ENCODE data around the gene ADAM33.

The ADAM33 gene

DNA sequence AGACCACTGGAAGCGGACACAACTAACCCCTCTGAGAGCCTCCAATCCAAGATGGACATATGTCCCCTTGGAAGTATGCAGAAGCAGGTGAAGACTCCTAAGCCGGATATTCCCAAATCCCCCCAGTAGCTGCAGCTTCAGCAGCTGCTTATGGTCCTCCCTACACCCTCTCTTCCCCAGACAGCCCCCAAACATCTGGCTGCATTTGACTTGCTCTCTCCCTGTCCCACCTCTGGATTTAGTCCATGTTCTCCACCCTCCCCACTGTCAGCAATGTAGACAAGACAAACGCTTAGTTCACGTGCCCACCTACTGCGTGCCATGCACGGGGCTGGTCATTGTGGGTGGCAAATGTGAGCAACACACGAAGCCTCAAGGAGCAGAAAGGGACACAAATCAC lies 4.6 kb upstream of the ADAM33 start:
- no peak for DNase-seq

DNA sequence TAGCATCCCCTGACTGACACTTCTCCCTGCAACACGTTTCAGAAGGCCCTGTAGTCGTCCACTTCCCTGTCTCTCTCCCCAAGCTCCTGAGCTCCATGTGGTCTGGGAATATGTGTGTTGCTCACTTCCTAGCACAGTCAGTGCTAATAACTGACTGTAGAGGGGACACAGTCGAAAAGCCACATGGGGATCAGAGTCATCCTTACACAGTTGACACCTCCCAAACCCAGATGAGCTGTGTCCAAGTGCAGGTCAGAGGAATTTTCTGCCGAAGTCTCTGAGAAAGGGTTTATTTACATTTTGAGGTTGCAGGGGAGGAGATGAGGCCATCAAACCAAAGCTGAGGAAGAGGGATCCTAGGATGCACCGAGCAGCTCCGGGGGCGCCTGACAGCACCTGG lies 3.5 kb upstream of the ADAM33 start:
- no peak for DNase-seq

DNA sequence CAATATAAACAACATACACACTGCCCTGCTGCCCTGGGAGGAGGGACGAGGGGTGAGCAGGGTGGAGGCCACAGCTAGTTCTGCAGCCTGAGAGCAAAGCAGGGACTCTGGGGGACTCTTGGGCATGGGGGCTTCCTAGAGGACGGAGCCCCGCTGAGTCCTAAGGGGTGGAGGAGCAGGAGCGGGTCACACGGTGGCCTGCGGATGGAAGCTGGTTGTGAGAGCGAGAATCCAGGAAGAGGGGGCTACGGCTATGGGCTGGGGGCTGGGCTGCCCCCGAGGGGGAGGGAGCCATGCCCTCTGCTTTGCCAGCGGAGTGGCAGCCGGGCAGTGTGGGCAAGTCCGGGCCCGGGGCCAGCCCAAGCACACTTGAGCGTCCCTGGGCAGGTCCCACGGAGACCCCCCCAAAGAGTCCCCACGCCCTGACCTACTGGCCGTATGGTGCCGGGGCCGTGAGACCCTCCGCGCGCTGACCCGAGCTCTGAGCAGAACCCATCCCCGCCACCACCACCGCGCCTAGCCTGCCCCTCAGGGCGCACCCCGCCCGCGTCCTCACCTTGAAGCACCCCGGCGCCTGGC lies 369 bp downstream of the ADAM33 start:
- no peak for DNase-seq

DNA sequence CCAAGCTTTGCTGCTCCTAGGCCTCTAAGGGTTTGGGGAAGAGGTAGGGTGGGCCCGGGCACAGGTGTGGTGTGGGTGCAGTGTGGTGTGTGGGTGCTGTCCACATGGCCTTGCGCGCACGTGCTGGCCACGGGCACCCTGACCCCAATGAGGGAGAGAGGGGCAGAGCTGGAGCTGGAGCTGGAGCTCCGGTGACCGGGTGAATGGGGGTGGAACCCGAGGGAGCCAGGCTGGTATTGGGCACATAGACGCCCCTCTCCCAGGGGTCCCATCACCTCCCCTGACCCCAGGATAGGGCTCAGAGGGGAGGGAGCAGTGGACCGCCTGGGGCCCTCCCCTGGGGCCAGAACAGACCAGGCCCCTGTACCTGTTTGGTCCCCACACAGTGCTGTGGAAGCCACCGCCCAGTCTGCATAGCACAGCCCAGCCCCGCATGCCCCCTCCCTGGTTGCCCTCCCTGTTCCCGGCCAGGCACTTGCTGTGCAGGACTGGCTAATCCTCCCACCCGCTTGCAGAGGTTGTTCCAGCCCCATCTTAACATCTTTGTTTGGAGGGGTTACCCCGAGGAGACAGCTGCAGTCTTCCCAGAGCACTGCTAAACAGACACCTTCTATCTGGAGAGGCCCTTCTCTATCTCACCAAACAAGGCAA lies 984 bp downstream of the ADAM33 start:
- DNase-seq: no peak

DNA sequence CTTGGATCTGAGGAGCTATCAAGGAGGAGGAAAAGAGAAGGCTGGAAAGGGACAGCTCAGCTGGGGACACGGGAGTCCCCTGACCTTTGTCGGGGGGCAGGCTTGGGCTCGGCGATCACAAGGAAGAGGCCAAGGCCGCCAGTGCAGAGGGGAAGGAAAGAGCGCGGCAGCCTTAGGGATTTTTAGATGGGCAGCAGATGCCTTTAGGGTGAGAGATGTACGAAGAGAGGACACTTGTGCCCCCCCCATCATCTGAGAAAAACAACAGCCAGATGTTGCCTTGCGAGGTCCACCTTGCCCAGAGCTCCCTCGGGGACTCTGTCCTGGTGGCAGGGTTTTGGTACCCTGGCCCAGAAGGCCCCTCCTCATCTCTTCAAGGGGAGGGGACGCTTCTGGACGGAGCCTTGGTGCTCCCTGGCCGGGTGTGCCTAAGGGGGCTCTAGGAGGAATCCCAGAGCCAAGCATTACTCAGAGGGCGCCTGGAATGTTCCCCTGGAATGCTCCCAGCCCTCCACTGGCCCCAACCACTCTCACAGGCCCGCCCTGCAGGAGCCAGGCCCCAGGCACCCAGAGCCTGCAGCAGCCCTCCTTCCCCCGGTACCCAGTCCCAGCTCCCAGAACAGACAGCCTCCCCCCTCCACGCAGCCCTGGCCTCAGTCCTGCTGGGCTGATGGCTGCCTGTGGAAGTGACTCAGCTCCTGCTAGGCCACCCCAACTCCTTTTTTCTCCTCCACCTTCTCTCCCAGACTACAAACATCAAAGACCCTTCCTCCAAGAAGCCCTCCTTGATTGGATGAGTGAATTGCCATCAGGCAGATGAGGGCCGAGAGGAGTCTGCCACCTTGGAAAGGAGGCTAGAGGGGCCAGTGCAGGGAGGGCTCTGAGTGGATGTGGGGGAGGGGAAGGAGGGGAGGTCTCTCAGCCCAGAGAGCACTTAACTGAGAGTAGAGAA lies 1.8 kb downstream of the ADAM33 start:
- no peak for DNase-seq

DNA sequence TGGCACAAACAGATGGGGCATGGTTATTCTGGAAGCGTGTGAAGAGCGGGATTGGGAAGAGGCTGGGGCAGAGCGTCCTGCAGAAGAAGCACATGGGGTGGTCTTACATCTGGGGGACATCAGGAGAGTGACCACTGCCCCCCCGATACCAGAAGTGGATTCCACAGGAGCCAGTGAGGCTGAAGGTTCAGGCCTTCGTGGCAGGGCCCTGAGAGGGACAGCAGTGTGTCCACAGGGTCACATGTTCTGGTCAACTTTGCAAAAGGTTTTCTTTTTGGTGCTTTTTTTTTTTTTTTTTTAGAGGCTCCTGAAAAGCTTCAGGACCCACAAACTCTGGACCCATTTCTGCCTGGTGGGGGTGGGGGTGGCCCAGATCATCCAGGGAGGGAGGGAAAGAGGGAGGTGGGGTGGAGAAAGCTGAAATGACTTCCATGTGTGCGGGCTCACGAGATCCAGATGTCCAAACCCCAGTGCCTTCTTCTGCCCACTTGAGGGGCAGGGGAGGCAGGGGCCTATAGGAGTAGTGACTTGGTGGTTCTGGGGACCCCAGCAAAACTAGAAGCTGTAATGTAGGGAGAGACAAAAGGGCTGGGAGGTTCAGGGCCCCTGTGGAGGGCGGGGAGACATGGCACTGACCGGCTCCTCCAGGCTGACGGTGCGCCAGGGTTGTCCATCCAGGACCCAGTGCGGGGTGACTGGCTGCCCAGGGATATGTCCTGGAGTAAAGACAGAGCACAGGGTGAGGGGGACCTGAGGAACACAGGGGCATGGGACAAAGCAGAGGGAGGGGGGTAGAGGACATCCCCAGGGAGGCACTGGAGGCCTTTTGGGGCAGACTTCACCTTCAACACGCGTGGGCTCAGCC lies 2.7 kb downstream of the ADAM33 start:
- no peak for DNase-seq

DNA sequence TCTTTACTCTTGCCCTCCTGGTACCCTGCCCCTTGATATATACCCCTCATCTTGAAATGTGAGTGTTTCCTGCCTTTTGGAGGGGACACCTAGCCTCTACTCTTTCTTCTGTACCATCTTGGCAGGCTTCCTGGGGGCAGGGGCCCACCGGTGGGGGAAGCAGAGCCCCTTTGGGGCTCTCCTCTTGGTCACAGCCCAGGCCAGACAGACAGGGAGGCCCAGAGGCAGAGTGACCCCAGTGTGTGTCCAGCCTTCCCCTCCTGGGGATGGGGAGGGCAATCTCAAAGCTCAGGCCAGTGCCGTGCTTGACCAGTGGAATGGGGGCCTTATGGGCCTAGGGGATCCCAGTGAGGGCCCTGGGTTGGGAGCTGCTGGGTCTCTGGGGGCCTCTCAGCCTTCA lies 3.6 kb downstream of the ADAM33 start:
- DNase-seq: no peak

DNA sequence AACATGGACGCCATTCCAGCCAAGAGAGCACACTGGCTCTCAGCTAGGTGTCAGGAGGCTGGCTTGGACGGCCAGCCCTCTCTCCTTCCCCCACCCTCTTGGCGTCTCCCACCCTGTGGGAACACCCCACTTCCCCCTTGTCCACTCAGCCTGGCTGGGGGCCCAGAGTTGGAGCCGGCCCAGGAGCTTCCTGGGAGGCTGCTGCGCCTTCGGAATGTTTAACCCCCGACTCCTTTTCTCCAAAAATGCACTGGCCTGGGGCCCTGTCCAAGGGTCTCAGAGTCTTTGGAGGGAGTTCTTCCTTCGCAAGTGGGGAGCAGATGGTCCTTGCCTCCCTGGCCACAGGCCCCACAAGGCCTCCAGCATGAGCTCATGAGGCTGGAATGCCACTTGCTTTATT lies 4.1 kb downstream of the ADAM33 start:
- no peak for DNase-seq

DNA sequence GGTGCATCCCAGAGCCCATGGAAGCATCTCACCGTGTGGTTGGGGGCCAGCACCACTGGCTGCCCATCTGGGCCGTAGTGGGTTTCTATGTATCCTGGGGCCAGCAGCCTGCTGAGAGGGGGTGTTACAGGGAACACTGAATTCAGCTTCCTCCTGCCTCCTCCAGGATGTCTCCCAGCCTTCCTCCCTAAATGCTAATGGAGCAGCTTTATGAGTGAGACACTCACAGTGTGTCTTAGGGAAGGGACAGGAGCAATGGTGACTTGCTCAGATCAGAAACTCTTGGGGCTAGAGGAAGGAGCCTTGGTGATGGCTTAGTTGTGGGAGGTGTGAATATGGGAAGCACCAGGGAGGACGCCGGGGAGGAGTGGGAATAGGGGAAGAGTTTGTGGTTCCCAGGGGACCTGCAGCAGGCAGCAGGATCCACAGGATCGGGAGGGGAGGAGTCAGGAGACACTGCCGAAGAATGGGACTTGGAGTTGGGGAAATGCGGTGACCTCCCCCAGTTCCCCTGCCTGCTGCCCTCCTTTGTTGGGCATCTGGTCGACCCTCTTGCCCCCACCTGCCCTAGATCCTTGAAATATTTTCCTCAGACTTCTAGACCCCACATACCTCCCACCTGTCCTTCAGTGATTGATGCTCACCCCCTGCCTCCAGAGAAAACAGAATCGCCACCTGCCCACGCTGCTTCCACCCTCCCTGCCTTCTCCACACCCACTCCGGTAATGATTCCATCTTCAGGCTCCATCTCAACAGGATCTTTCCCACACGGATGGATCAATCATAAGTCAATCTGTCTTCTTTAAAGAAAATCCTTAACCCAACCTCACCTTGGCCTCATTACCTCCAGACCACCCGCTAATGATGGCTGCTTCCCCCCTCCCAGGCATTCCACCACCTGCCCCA lies 6.6 kb downstream of the ADAM33 start:
- DNase-seq: no peak

DNA sequence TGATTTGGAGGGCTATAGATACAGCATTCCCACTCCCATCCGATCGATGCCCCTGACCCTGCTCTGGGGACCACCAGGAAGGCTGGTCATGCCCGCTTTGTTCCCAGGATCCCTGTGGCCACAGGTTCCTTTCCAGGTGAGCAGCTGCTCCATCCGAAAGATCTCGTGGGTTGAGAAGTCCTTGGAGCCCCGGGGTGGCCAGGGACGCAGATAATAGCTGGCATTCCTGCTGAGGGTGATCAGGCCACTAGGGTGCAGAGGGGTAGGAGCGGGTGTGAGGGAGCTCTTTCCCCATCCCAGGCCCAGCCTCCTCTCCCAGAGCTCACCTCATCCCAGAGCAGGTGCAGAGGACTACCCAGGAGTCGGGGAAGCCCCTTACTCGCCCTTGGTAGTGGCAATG lies 7.4 kb downstream of the ADAM33 start:
- no peak for DNase-seq

DNA sequence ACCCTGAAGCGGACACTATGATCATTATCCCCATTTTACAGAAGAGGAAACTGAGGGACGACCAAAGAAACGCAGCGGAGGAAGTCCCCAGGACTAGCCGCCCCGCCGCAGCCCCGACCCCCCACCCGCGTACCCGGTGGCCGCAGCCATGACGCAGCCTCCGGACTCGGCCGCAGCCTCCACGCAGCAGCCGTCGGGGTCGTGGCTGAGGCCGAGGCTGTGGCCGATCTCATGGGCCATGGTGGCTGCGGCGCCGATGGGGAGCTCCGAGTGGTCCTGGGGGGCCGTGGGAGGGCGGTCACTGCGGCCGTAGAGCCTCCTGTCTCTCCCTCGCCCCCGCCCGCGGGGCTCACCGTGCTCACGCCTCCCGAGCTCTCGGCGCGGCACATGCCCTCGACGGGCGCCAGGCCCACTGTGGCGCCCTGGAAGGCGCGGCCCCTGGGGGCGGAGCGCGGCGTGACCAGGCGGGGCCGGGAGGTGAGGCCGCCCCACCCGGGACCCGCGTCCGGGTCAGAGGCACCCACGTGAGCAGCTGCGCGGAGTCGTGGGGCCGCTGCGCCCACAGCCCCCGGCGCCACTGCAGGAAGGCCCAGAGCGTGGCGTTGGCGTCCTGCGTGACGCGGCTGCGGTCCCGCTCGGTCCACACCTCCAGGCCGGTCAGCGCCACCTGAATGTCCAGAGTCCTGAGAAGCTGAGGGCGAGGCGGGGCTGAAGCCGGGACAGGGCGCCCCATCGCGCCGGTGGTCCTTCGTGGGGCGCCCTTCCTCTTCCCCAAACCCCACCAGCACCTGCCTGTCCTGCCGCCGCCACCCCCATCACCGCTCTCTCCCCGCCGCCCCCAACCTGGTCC lies 8.4 kb downstream of the ADAM33 start:
- no peak for DNase-seq

DNA sequence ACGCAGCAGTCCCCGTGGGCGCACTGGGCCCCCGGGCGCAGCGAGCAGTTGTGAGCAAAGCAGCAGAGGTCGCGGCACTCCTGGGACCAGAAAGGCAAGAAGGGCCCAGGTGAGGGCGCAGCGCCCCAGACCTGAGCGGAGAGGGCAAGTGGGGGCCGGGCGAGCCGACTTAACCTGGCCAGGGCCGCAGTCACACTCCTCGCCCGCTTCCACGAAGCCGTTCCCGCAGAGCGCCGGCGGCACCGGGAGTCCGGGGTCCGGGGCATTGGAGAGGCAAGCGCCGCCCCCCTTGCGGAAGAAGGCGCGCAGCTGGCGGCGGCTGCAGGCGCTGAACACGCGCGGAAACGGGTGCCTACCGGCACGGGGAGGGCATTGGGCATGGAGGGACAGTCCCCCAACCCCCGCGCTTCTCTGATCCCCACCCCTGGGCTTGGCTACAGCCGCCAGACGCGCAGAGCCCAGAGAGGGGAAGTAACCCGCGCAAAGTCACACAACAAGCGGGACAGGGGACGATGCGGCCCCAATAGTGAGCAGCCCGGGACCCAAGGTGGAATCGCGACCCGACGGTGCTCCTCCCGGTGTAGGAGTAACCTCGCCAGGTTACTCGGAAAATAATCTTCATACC lies 9.2 kb downstream of the ADAM33 start:
- DNase-seq: no peak

DNA sequence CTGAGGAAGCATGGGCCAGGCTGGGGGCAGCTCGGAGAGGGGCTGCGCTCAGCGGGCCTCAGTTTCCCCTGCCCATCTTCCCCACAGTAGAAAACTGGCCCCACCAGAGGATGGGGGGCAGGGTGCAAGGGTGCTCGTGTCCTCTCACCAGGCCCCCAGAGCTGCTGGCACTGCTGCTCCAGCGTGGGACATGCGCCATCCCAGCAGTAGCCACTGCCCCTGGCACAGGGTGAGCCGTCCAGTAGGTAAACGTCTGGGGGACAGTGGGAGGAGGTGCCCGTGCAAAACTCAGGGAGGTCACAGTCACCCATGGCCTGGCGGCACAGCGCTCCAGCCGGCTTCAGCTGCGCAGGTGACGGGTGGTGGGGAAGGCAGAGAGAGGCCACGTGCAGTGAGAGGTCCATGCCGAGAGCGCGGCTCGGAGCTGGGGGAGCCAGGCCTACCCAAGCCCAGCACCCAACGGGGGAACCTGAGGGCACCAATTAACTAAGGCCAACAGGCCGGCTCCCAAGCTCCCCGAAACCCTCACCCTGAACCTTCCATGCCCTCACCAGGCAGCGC lies 9.7 kb downstream of the ADAM33 start:
- DNase-seq: no peak

DNA sequence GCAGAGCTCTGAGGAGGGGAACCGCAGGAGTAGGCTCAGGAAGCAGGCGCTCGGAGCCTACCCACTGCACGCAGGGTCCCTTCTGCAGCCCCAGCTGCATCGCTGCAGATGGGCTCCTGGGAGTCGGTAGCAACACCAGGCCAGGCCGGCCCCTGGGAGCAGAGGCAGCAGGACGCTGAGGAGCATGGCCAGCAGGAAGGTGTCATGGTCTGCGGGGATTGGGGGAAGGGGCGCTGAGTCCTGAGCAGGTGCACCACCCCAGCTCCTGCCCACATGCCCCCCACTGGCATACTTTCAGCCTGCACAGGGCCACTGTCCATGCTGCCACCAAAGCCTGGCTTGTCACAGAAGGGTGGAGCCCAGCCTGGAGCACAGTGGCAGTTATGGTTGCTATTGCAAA lies 10.9 kb downstream of the ADAM33 start:
- no peak for DNase-seq

DNA sequence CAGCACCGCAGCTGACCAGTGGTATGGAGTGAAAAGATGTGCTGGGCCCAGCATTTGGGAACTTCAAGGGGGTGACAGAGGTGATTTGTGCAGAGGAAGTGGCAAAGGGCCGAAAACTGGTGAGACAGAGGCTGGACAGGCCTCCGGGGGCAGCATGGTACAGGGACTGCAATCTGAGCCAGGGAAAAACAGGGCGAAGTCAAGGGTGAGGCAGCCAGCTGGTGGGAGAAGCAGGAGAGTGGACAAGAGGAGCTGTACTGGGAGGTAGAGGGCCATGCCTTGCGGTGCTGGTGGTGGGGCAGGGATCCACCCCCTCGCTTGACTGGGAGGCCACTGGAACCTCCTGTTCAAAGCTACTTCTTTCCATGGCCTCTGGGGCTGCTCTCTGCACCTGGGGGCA lies 11.3 kb downstream of the ADAM33 start:
- DNase-seq: no peak

DNA sequence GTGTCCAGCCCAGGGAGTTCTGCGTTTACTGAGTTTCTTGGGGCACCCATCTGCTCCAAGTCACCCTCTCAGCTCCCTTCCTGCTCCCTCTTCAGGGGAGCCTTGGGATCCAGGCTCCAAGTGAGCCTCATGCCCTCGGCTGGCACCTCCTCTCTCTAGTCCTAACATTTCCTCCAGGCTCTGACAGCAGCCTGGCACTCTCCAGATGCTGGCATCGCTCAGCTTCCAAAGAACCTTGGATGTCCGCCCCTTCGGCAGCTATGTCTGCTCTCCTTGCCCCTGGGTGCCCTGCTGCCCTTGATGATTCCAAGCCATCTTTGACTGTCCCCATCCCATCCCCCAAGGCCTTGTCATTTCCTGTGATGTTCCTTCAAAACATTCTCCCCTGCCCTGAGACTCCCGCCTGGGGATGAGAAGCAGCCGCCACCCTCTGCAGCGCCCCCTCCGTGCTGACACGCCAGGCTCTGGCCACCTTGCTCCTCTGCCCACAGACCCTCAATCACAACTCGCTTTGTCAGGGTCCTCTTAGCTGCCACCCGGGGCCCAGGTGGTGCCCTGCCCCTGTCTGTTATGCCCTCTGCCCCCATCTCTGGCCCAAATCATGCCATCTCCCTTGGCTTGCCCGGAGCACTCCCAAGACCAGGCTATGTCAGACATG lies 12.0 kb downstream of the ADAM33 start:
- DNase-seq: no peak

DNA sequence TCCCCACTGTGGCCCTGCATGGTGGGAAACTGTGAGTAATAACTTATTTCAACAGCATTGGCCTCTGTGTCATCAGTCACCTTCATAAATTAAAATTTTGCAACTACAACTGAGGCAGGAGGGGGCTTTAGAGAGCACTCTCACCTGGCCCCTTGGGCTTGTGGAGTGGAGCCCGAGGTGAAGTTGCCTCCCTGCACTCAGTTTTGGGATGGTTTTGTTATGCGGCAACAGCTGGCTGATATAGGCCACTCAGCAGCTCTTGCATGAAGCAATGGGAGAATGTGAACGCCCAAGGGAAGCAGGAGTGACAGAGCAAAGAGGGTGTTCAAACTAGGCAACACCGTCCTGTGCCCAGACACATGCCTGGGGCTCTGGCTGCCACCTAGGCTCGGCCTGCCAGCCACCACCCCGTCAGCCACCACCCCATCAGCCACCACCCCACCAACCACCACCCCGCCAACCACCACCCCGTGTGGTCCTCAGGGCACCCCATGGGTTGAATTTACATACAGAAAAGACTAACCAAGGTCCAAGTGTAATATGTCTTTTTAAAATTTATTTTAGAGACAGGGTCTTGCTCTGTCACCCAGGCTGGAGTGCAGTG lies 14.3 kb downstream of the ADAM33 start:
- DNase-seq: no peak

DNA sequence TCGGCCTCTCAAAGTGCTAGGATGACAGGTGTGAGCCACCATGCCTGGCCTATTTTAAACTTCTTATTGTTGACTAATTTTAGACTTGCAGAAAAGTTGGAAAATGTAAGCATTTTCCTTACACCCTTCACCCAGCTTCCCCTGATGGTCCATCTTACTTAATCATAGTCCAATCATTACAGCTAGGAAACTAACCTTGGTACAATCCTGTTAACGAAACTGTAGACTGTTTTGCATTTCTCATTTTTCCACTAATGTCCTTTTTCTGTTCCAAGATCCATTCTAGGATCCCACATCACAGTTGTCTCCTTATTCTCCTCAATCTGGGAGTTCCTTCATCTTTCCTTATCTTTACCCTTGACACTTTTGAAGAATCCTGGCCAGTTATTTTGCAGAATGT lies 18.0 kb downstream of the ADAM33 start:
- no peak for DNase-seq

DNA sequence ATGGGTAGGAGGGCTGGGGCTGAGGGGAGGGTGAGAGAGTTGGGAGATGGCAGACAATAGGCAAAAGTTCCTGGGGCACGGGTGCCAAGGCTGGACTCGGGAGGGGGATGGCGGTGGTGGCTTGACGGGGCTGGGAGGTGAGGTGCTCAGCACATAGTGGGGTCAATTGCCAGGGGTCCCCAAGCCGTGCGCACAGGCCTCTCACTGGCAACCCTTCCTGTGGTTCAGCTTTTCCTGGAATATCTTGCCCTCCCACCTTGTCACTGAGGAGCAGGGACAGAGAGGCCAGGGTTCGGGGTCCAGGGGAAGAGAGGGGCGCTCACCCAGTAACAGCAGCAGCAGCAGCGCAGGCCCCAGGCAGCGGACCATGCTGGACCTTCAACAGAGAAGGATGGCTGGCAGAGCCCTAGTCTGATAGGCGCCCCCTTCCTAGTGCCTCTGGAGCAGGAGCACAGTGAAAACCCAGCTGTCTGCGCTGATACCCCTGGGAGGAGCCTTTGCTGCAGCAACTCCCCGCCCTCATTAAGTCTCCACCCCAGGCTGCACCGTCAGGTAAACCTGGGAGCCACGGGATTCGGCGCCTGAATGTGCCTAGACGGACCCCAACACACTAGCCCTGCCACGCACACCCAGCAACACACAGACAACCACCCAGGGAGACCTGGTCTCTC lies 18.6 kb downstream of the ADAM33 start, which contains the start of gene GFRA4:
TSS of gene GFRA4 (minus strand) at position 369 of the 671 bp plus-strand sequence. CDS start at position 369, 0 bp downstream.
- DNase-seq: no peak

All from GOT3 (cell line).